Measurements from ENCODE around the gene FAM107B.

The FAM107B gene

GRCh38 chr10:14481752-14482151, 292.9 kb downstream of the FAM107B start:
- no peak overlapping the region for H3K27ac Mint-ChIP-seq
- H3K4me1 Mint-ChIP-seq, result peaks cover 14% of the 10 kb centered on the region
- TF ChIP-seq, protein P1, sequence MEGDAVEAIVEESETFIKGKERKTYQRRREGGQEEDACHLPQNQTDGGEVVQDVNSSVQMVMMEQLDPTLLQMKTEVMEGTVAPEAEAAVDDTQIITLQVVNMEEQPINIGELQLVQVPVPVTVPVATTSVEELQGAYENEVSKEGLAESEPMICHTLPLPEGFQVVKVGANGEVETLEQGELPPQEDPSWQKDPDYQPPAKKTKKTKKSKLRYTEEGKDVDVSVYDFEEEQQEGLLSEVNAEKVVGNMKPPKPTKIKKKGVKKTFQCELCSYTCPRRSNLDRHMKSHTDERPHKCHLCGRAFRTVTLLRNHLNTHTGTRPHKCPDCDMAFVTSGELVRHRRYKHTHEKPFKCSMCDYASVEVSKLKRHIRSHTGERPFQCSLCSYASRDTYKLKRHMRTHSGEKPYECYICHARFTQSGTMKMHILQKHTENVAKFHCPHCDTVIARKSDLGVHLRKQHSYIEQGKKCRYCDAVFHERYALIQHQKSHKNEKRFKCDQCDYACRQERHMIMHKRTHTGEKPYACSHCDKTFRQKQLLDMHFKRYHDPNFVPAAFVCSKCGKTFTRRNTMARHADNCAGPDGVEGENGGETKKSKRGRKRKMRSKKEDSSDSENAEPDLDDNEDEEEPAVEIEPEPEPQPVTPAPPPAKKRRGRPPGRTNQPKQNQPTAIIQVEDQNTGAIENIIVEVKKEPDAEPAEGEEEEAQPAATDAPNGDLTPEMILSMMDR (IDR thresholded peaks at IDR 0.05), result no peak
- no peak overlapping the region for H3K4me3 Mint-ChIP-seq
- no peak for DNase-seq
- H3K9me3 Mint-ChIP-seq, result peaks cover 27% of the 10 kb centered on the region
- H3K36me3 Mint-ChIP-seq (ENCODE audit: low read depth), result peaks cover 5% of the 10 kb centered on the region
- H3K27me3 Mint-ChIP-seq (ENCODE audit: low read depth, poor library complexity), result peaks cover 24% of the 10 kb centered on the region

GRCh38 chr10:14481014-14481413, 293.7 kb downstream of the FAM107B start:
- peaks cover 5% of the 10 kb centered on the region for H3K36me3 Mint-ChIP-seq (ENCODE audit: low read depth)
- H3K27me3 Mint-ChIP-seq (ENCODE audit: low read depth, poor library complexity), result peaks cover 21% of the 10 kb centered on the region
- peaks cover 31% of the 10 kb centered on the region for H3K9me3 Mint-ChIP-seq
- DNase-seq, result no peak
- H3K4me3 Mint-ChIP-seq, result no peak overlapping the region
- H3K27ac Mint-ChIP-seq, result no peak overlapping the region
- peaks cover 17% of the 10 kb centered on the region for H3K4me1 Mint-ChIP-seq
- TF ChIP-seq, protein P1 (IDR thresholded peaks at IDR 0.05), result no peak

DNA sequence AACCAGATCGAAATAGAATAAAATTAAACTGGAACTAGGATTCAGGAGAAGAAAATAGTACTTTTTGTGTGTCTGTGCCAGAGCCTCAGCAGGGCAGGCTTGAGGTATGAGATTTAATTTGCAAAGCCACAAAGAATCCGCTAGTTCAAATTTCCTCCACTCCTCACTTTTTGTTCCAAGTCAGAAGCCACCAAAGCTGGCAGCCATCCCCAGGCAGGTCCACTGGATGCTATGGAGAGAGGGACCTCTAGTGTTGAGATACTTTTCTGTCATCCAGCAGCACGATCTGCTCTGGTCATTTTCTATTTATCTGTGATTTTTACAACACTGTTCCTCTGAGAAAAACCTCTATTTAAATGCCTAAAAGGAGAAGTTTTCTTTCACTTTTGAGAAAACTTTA, 296.1 kb downstream of the FAM107B start:
- peak overlapping the region; percentile 71 for H3K27ac Mint-ChIP-seq
- peaks cover 17% of the 10 kb centered on the region for H3K27me3 Mint-ChIP-seq (ENCODE audit: low read depth, poor library complexity)
- peaks cover 9% of the 10 kb centered on the region for H3K36me3 Mint-ChIP-seq (ENCODE audit: low read depth)
- peaks cover 25% of the 10 kb centered on the region for H3K9me3 Mint-ChIP-seq
- H3K4me3 Mint-ChIP-seq, result no peak overlapping the region
- peak; percentile 46 for DNase-seq
- H3K4me1 Mint-ChIP-seq, result peaks cover 29% of the 10 kb centered on the region
- TF ChIP-seq, protein P1 (IDR thresholded peaks at IDR 0.05), result peak; percentile 69

GRCh38 chr10:14478201-14478600, 296.5 kb downstream of the FAM107B start:
- DNase-seq, result no peak
- no peak overlapping the region for H3K27ac Mint-ChIP-seq
- H3K9me3 Mint-ChIP-seq, result peaks cover 22% of the 10 kb centered on the region
- H3K4me3 Mint-ChIP-seq, result no peak overlapping the region
- TF ChIP-seq, protein P1 (IDR thresholded peaks at IDR 0.05), result no peak
- H3K36me3 Mint-ChIP-seq (ENCODE audit: low read depth), result peaks cover 7% of the 10 kb centered on the region
- peaks cover 31% of the 10 kb centered on the region for H3K4me1 Mint-ChIP-seq
- H3K27me3 Mint-ChIP-seq (ENCODE audit: low read depth, poor library complexity), result peaks cover 17% of the 10 kb centered on the region

DNA sequence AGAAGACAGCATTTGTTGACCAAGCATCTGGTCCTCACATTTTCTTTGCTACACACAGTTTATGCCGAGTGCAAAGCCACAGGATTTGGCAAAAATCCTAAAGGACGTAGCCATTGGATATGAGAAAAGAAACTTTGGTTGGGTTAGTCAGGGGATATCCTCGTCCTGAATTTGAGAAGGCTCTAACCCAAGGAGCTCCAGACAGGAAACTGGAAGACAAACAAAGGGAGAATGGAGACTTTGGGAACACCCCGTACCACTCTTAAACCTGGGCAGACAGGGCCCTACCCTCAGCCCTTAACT, 297.3 kb downstream of the FAM107B start:
- H3K27ac Mint-ChIP-seq, result no peak overlapping the region

More for the DNA sequence above, 297.3 kb downstream of the FAM107B start:
- Mint-ChIP-seq H3K4me3 (no peak overlapping the region), H3K4me1 (peaks cover 39% of the 10 kb centered on the region), H3K36me3 (ENCODE audit: low read depth) (peaks cover 7% of the 10 kb centered on the region), H3K27me3 (ENCODE audit: low read depth, poor library complexity) (peaks cover 22% of the 10 kb centered on the region), H3K9me3 (peaks cover 19% of the 10 kb centered on the region)
- TF ChIP-seq, protein P1 (IDR thresholded peaks at IDR 0.05), result no peak
- DNase-seq, result no peak
